ENCODE results near the gene FBF1. TPM values are rescaled to one million over a fixed set of nuclear protein-coding genes. Genes with fewer than 3 reads are reported as not detected.
A peak's percentile ranks its signal among the peaks of the same experiment; 100 is the strongest.

FBF1 gene
- total and polyA plus RNA-seq, 2 of the 8 experiments (the other 6 are each of a cell fraction or from before 2014, with no cell fraction given), result 8.1 to 13.1 TPM

- CTCF ChIA-PET (ENCODE audit: partially characterized antibody), result interaction anchor here (0.7 to 1.3 kb wide), 4 partner anchors 26 to 444 kb away, joined by 3 to 4 read pairs (median 3); partner anchors contain the start of gene SPHK1
- no peak for FAIRE-seq
- TF ChIP-seq ZNF274 (IDR thresholded peaks at IDR 0.05; ENCODE audit: borderline replicate concordance, extremely low read depth, low read length) (no peak), KDM4A (IDR thresholded peaks at IDR 0.05; ENCODE audit: low read depth, low read length, severe bottlenecking) (no peak), RXRA (IDR thresholded peaks at IDR 0.05; ENCODE audit: insufficient read depth, low read depth, low read length) (no peak), E2F6 (IDR thresholded peaks at IDR 0.05) (no peak), TAF7 (optimal IDR thresholded peaks at IDR 0.05; ENCODE audit: borderline replicate concordance, low read depth, low read length) (no peak), CBX8 (IDR thresholded peaks at IDR 0.05; ENCODE audit: borderline replicate concordance, low read depth, low read length) (no peak)
These were observed 589 bp upstream of the FBF1 start for GRCh38 chr17:75941442-75941819.

More at GRCh38 chr17:75941442-75941819, 589 bp upstream of the FBF1 start:
- Histone ChIP-seq H3K79me1 (ENCODE audit: low read depth, low read length) (no peaks in the 10 kb centered on the region), H2BK5ac (ENCODE audit: low read depth, low read length) (no peak overlapping the region), H3K4me1 (replicated peaks in 1 of 4; ENCODE audit: control insufficient read depth in 3 of 4, insufficient read depth in 4 of 4, low read length in 3 of 4) (peaks cover 0 to 3% (median 2%) of the 10 kb centered on the region in 4 experiments; a peak in 3 of 7 replicates), H3K4me2 (ENCODE audit: insufficient read depth in 1 of 2, low read depth in 2 of 2, low read length in 2 of 2) (peak overlapping the region; percentile 62 to 73), H2BK12ac (ENCODE audit: low read depth, low read length) (no peak overlapping the region), H3K79me2 (ENCODE audit: control insufficient read depth in 1 of 2, insufficient read depth in 2 of 2, low read length in 2 of 2) (no peaks in the 10 kb centered on the region), H4K20me1 (replicated peaks in 1 of 2; ENCODE audit: control insufficient read depth in 1 of 2, insufficient read depth in 2 of 2, low read length in 2 of 2) (no peaks in the 10 kb centered on the region), H2BK120ac (replicated peaks; ENCODE audit: low read depth, low read length) (no peak overlapping the region), H3K23ac (ENCODE audit: insufficient read length) (no peak overlapping the region), H2AFZ (ENCODE audit: low read length) (no peak overlapping the region), H3K9me3 (ENCODE audit: insufficient read depth in 2 of 2, low read depth in 1 of 2, low read length in 1 of 2) (no peaks in the 10 kb centered on the region), H3K9ac (replicated peaks in 1 of 4; ENCODE audit: extremely low read depth in 1 of 4, low read depth in 3 of 4, low read length in 3 of 4) (no peak overlapping the region), H4K5ac (ENCODE audit: insufficient read length, low read depth, low read length) (no peak overlapping the region), H2BK15ac (ENCODE audit: low read length) (no peak overlapping the region), H4K8ac (ENCODE audit: extremely low read depth, insufficient read depth, low read length) (no peak overlapping the region), H3K56ac (replicated peaks; ENCODE audit: insufficient read length, low read depth, low read length) (no peak overlapping the region), H3K4ac (replicated peaks; ENCODE audit: insufficient read length, low read depth, low read length) (no peak overlapping the region), H2BK20ac (ENCODE audit: low read length) (no peak overlapping the region), H3K14ac (ENCODE audit: insufficient read length) (no peak overlapping the region), H3K23me2 (ENCODE audit: low read depth, low read length) (peaks cover 4% of the 10 kb centered on the region; the same call in 1 of the 2 replicates), H4K91ac (replicated peaks; ENCODE audit: insufficient read length, low read length) (no peak overlapping the region), H3K36me3 (ENCODE audit: control insufficient read depth in 2 of 4, insufficient read depth in 4 of 4, low read length in 3 of 4) (peaks cover 0 to 12% (median 3%) of the 10 kb centered on the region in 4 experiments; a peak in 4 of 8 replicates), H3K18ac (ENCODE audit: extremely low read depth, low read length) (no peak overlapping the region; the same call in 1 of the 2 replicates), H2AK5ac (ENCODE audit: low read depth, low read length) (no peak overlapping the region), H3K4me3 (ENCODE audit: extremely low read depth in 1 of 4, insufficient read depth in 2 of 4, low read depth in 3 of 4, low read length in 4 of 4) (peak overlapping the region in 3 of 4 experiments; percentile 55 to 81 (median 74); a peak in 5 of 8 replicates), H3K27me3 (replicated peaks in 1 of 4; ENCODE audit: control insufficient read depth in 3 of 4, extremely low read depth in 1 of 4, insufficient read depth in 3 of 4, low read length in 3 of 4) (no peaks in the 10 kb centered on the region), H3K27ac (ENCODE audit: low read depth, low read length) (no peak overlapping the region)
- POLR2A ChIA-PET (ENCODE audit: partially characterized antibody), result interaction anchor here (0.5 to 2.7 kb wide), 19 partner anchors 10 to 193 kb away, joined by 3 to 8 read pairs (median 4); partner anchors contain the start of genes ACOX1, TEN1 and TRIM65
- WGBS, 2 experiments (ENCODE audit: extremely low coverage in 1 of 2, insufficient coverage in 1 of 2, insufficient read length in 1 of 2, insufficient replicate concordance in 2 of 2, low coverage in 1 of 2, low lambda C conversion rate in 2 of 2, missing lambda C conversion rate in 1 of 2), result 77% methylated on average over 6 of the region's 6 CpGs; no CpG with 5 or more reads in 1 of the 2 experiments
- no peak for DNase-seq (ENCODE audit: low read depth in 1 of 2, low spot score in 2 of 2)
